HG03342 (cell line): Measurements from ENCODE around the gene TBC1D22A.

Experiments
- ATAC-seq: cut with Tn5 transposase; IDR thresholded peaks from one replicate; pipeline ENCODE4 v1.9.1; 2021; ENCODE audit warnings: mild to moderate bottlenecking, moderate library complexity; ENCODE audit not compliant: unreplicated experiment

Gene TBC1D22A

DNA sequence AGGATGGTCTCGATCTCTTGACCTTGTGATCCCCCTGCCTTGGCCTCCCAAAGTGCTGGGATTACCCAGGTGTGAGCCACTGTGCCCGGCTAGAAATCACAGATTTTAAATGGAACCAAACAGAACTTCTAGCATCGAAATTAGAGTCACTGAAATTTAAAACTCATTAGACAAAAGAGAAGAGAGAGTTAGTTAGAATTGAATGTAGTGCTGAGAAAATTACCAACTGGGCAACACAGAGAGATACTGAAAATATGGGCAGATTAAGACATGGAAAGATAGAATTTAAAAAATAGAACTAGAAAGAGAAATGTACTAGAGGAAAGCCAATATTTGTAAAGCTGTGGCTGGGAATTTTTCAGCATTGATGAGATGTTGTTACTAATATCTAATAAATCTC is 217.9 kb downstream of the TBC1D22A start:
- no peak for ATAC-seq

DNA sequence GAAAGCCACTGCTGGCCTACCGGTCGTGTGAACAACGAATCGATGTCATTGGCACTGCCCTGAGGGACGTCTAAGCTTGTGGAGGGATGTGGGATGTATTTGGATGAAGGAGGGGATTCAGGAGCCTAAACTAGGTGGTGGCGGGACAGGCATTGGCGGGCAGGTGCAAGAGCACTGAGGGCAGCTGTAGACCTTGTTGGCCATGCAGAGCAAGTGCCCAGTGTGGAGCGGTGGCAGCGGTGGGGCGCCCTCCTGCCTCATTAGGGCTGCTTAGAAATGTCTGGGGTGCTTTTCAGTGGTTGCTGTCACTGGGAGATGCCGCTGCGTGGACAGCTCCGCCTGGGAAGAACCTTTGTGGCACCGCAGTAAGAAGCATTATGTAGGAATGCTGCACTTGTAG is 220.2 kb downstream of the TBC1D22A start:
- no peak for ATAC-seq

DNA sequence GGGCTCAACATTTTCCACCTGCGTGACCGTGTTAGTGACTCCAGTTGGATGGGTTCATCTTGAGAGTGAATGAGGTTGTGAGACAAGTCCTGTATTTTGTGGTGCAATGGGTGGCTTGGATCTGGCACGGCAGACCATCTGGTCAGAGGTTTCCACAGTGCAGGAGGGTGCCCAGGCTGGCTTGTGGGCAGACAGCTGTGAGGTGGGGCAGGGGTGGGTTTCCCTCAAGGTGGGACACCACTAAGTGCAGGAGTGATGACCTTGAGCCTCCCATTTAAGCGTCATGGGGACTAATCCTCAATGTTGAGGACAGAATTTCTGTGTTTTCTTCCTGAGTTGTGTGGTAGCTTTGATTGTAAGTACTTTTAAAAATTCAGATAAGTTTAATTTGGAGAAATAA is 220.6 kb downstream of the TBC1D22A start:
- ATAC-seq = no peak

DNA sequence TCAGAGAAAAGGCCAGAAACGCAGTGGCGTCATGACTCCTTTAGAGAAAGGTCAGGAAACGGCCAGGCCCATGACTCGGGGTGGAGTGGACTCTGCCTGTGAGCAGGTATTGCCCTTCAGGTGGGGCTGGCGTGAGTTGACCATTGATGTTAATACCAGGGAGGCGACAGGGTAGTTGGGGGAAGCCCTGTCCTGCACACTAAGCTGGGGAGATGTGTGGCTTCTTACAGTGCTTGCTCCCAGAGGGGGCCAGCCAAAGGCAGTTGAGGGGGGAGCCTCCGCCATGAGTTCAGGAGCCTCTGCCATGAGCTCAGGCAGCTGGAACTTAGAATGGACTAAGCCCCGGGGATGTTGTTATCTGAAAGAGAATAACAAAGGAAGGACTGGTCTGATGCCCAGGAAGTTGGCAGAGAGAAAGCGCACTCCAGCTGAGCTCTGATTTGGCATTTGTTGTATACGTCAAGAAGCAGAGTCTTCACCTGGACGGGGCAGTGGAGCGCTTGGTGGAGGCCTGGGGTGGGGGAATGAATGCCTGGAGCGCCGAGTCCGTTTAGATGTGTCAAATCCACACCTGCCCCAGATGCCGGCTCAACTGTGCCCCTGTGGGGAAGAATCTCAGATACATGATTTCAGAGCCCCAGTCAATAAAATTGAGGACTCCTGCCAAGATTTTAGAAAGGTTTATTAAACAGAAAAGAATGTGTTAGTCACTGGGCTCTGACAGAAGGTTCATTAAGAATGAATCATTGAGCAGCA is 222.5 kb downstream of the TBC1D22A start:
- ATAC-seq = no peak

DNA sequence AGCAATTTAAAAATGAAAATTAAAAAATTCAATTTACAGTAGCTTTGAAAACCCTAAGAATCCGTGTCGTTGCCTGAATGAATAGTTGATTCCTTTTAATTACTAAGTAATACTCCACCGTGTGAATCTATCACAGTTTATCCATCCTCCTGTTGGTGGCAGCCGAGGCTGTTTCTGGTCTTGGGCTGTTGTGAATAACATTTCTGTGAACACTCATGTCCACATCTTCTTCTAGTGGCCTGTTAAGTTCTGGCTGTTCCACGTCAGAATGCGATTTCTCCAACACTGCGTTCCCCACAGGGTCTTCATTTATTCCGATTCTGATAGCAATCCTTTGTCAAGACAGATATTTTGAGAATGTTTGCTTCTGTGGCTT is 223.0 kb downstream of the TBC1D22A start:
- ATAC-seq = no peak

DNA sequence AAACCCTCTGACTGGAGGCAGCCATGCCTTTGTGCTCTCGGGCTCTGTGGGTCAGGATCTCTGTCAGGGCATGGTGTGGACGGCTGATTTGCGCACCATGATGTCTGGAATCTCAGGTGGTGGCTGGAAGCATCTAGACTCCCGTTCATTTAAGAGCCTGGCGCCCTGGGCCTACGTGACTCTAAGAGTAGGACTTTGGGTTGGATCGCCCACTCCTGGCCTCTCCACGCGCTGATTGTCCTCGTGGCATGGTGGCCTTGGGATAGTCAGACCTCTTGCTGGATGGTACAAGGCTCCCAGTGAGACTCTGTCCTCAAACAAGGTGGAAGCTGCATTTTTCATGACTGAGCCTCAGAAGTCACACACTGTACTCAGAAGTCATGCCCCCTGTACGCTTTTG is 224.3 kb downstream of the TBC1D22A start:
- ATAC-seq = no peak

DNA sequence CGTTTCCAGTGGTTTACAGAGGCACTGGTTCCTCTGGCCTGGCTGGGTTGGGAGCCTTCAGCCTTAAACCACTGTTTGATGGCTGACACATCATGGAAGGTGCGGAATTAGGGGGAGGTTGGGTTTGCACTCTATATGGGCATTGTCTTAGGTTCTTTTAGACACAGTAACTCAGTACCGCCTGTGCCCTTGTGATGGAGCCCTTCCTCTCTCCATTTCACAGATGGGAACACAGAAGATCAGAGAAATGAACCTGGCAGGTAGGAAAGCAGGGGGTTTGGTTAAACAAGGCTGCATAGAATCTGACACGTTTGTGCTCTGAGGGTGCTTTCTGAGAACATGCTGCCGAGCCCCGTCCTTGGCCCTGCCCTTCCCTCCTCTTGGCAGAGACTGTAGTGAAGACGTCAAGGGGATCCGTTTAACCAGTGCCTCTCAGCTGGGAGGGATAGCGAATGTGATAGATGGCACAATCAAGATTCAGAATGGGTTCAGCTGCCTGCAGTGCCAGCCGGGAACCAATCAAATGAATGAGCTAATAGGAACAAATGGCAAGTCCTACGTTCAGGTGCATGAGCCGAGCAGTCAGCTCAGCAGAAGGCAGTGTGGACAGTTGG is 228.6 kb downstream of the TBC1D22A start:
- ATAC-seq = no peak

DNA sequence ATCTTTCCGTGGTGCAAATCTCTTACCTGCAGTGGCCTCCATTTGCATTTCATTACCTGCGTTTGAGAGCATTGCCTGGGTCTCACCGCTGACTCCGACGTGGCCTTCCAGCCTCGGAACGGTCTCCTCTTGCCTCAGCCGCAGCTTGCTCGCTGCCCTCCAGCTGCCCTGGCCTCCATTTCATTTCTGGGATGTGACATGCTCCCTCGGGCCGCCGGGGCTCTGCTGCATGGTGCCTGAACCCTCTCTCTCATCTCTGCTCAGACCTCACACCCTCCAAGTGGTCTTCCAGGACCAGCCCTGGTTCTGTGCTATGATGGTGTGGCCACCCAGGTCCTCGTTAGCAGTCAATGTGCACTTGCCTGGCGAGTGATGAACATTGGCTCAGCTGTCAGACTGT is 229.2 kb downstream of the TBC1D22A start:
- no peak for ATAC-seq

DNA sequence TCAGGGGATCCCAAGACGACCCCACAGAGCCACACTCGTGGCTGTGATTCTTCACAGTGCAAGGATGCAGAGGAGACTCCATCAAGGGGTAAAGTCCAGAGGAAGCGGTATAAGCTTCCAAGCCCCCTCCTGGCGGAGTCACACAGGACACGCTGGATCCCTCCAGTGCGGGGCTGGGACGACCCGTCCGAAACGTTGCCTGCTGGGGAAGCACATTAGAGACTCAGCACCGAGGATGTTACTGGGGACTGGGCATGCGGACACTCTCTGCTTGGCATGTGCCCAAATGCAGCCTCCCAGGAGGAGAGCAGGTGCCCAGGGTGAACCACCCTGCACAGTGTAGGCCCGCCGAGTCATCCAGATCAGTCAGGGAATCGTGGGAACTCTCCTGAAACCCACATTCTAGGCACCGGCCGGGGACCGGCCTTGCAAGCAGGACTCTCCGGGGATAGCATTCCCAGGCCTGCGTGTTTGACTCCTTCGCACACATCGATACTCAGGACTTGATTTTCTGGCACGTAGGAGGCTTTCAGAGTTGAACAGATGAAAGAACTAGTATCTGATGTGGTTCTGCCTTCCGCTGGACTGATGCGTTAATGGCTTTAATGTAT is 229.8 kb downstream of the TBC1D22A start:
- ATAC-seq = no peak

DNA sequence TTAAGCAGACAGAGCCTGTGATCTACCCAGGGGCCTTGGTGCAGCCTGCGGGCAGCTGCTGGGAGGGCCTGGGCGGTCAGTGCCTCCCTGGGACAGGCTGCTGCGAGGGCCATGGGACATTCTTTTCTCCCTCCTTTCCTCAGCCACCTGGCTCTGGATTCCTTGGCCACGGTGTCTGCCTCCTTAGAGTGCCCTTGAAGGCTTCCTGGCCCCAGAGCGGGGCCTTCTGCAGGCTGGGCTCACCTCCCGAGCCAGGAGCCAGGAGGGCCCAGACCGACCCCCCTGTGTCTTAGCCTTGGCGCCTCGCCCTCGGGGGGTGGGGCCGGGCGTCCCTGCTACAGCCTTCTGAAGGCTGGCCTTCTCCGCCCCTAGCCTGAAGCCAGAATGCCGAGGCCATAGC is 231.2 kb downstream of the TBC1D22A start:
- no peak for ATAC-seq

DNA sequence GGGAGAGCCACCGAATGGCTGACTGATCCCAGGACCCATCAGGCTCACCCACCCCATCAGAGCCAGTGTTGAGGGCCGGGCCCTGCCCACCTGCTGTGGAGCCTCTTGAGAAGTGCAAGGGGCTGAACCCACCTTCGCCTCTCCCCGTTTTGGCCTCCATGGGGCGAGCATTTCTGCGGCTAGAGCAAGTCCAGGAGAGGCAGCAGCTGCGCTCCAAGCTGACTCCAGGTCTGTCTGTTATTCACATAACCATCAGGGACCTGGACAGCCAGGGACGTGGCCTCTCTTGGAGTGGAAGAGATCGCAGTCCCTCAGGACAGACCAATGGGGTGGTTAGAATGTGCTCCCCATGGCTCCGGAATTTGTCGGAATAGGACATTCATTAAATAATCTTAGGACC is 231.8 kb downstream of the TBC1D22A start:
- no peak for ATAC-seq

DNA sequence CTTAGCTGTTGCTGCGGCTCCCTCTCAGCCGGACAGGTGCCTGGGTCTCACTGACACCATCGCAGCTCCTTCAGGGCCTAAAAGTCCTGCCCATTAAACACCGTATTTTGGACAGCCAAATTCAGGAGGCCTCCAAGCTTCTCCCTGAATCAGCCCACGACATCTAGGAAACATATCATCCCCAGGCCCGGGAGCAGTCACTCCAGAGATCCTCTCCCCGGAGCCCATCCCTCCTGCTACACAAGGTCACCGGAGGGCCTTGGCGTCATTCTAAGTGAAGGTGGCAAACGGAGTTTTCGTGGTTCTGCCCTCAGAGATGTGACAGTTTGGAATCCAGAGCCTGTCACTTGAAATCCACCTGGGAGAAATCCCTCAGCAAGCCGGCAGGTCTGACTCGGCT is 232.5 kb downstream of the TBC1D22A start:
- ATAC-seq = no peak

DNA sequence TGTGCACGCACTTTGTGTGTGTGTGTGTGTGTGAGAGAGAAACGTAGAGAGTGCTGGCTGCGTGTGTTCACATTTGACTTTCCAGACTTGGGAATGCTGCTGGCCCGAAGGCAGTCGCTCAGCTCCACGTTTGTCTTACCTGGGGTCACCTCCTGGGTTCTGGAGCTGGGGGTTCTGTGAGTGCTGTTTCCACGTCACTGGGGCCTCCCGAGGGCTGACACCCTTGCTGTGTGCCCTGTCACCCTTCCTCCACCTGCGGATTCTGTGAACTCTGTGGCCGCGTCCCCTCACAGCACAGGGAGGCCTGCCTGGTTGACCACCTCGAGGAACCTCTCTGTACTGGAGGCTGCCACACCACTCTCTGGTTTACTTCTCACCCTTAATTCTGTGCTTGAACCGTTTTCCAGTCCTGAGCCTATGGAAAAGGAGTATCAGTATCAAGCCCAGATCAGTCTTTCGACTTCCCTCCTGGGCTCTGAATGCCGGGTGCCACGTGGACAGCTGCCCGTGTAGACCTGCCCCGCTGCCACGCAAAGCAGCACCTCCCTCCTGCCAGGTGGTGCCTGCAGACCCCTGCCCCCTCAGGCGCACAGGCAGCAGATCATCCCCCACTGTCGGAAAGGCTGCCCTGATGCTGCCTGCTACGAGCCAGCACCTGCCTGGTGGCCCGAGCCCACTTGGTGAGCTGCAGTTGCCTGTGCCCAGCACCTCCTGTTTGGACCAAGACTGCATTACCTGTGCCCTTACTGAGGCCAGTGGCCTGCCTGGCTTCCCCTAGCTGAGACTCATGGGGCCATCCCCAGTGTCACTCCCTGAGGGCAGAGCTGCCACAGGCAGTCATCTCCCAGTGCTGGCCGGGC is 233.3 kb downstream of the TBC1D22A start:
- ATAC-seq = no peak

DNA sequence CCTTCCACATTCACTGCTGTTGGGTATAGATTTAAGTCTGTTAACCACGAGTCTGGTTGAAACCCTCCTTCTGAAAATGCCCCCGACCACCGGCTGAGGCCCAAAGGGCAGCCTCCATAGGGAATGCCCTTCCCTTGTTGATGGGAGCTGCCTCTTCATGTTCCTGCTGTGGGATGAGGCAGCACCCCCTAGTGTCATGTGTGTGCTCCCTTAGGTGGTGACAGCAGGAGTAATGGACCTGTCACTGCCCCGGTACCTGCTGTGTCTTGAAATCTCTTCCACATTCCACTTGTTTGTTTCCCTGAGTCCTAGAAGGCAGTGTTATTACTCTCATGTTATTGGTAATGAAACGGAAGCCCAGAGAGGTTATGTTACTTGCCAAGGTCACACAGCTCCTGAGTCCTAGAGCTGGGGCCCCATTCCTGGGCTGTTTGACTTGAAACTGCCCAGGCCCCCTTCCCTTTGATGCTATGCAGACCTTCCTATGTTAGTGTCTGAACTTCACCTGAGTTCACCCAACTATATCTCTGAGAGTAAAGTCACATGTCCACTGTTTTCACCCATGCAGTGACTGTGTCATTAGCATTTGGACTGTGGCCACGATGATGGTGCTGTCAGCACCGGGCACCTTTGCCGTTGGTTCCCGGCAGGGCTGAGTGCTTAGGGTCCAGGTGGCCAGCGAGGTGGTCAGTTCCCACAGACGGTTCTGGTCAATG is 234.3 kb downstream of the TBC1D22A start:
- ATAC-seq = no peak

DNA sequence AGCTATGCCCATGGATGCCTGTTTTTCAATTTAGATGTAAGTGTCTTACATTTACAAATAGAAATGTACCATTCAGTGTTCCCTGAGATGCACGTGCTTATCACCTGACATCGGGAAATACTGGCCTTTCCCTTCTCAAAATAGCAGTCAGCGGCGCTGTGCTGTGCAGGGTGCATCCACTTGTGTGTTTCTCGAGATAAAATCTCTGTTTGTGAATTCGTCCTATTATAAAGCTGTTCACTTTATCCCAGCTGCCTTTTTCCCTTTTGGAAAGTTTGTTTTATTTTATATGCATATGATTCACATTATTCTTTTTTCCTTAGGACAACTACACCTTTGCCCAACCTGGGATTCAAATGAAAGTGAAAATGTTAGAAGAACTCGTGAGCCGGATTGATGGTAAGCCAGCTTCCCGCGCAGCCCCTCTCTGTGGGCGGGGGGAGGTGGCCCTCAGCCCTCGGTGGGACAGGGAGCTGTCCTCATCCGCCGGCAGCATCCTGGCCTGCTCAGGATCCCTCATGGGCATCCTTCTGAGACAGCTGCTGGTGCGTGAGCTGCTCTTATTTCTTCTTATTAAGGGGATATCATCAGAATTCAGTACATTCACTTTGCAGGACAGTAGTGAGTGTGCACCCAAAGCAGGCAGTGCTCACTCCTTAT is 235.0 kb downstream of the TBC1D22A start:
- no peak for ATAC-seq

DNA sequence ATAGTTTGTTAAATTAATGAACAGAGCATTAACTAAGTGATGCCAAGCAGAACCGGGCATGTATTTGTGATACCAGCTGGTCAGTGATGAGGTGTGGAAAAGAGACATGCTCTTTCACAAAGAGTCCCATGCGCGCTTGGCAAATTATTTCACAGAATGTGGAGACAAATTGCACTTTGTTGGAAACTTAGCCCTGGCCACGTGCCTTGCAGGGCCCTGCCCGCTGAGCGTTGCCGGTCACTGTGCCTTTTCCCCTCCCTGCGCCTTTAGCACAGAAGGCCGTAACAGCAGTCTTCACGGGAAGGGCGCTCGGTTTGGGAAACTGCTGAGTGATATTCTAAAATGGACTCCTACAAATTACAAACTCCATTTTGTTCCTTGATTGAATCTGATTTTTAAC is 235.9 kb downstream of the TBC1D22A start:
- no peak for ATAC-seq

DNA sequence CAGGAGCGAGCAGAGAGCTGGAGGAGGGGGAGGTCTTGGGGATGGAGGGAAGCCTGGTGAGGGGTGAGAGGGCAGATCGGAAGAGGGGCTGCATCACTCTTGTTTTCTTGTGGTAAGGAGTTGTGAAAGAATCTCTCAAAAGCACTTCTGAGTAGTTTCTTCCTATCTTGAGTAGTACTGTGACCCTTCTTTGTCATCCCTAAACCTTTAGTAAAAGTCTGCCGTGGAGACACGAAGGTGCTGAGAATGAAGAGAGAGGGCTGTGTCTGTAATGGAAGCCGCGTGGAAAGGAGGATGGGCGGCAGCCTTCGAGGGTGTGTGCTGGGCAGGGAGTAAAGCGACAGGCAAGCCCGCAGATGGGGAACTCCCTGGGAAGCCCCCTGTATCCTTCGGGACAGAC is 237.8 kb downstream of the TBC1D22A start:
- ATAC-seq = no peak

DNA sequence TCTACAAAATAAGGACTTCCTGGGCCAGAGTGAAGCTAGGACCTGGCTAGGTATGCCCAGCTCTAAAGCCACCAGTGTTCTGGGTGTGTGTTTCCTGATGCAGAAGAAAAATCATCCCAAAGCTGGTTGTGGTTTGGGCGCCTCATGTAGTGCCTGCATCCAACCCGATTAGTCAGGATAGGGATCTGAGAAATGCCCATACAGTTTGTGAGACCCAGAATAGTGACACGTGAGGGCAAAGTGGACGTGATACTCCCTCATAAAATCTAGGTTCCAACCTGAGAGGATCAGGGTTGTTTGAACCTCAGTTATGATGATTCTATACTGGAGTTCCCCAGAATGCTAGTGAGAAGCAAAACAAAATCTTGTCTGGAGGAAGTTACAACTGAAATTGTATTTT is 238.4 kb downstream of the TBC1D22A start:
- no peak for ATAC-seq

DNA sequence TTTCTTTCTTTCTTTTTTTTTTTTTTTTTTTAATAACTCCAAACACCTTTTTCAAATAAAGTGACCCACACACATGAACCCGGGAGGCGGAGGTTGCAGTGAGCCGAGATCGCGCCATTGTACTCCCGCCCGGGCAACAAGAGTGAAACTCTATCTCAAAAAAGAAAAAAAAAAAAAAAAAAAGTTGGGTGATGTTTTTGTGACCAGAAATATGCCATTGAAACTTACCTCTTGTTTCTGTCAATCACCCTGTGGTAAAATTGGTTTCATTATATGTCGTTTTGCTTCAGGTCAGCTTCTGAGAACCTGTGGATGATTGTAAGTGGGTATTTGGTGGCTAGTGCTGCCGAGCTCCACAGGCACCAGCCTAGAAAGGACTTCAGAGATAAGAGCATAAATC is 238.8 kb downstream of the TBC1D22A start:
- no peak for ATAC-seq

DNA sequence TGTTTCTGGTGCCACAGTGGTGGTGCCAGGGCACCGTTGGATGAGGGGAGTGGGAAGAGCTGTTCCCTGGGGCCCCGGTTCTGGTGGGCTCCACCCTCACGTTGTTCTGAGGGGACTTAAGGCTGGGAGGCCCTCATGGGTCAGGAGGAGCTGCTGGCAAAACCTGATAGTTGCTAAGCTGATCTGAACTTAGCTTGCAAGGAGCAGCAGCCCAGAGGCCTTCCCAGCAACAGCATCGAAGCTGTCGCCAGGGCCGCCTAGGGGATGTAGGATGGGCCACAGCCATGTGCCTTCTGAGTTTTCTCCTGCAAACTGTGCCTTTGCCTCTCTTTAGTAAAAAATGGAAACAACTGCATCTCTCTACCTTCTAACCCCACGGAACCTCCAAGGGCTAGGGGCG is 240.2 kb downstream of the TBC1D22A start:
- no peak for ATAC-seq
